ENCODE results near the gene PCP2. TPM values are rescaled to one million over a fixed set of nuclear protein-coding genes. Genes with fewer than 3 reads are reported as not detected.
"Not testable (repeated sequence)": the region's sequence is repeated elsewhere in the genome, so short reads cannot be mapped to it uniquely, and the experiment has no call there.

The PCP2 gene
- total RNA-seq, 4 donors from 2014 or later: 4.1 to 14.2 TPM; not detected in 2

DNA sequence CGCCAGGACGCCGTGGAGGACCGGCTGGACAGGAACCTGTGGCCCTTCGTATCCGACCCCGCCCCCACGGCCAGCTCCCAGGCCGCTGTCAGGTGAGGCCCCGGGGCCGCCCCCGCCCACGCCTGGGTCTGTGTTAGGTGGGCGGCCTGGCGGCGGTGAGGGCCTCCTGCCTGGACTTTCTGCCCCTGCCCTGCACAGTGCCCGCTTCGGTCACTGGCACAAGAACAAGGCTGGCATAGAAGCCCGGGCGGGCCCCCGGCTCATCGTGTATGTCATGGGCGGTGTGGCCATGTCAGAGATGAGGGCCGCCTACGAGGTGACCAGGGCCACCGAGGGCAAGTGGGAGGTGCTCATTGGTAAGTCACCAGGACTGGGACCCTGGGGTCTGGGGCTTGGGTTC, 13.6 kb upstream of the PCP2 start:
- TF ChIP-seq, protein P1, sequence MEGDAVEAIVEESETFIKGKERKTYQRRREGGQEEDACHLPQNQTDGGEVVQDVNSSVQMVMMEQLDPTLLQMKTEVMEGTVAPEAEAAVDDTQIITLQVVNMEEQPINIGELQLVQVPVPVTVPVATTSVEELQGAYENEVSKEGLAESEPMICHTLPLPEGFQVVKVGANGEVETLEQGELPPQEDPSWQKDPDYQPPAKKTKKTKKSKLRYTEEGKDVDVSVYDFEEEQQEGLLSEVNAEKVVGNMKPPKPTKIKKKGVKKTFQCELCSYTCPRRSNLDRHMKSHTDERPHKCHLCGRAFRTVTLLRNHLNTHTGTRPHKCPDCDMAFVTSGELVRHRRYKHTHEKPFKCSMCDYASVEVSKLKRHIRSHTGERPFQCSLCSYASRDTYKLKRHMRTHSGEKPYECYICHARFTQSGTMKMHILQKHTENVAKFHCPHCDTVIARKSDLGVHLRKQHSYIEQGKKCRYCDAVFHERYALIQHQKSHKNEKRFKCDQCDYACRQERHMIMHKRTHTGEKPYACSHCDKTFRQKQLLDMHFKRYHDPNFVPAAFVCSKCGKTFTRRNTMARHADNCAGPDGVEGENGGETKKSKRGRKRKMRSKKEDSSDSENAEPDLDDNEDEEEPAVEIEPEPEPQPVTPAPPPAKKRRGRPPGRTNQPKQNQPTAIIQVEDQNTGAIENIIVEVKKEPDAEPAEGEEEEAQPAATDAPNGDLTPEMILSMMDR (IDR thresholded peaks at IDR 0.05): no peak
- no peak for TF ChIP-seq POLR2A (IDR thresholded peaks at IDR 0.05)
- no peak for TF ChIP-seq EP300 (IDR thresholded peaks at IDR 0.05; ENCODE audit: low read depth)
- no peak for TF ChIP-seq POLR2AphosphoS5 (IDR thresholded peaks at IDR 0.05)
- intact Hi-C loops (cut with DNase I; ENCODE audit: low total_unique reads) (no loop called here), in situ Hi-C loops (cut with MboI; ENCODE audit: low pct_ligation_motif_present in 1 of 4, low pct_unique_long_range_greater_than_20kb in 1 of 4, low sequenced_read_pairs in 3 of 4) (no loop called here)
- Histone ChIP-seq H3K9me3 (no peaks in the 10 kb centered on the region), H3K27me3 (peaks cover 3% of the 10 kb centered on the region), H3K27ac (no peak overlapping the region), H3K4me1 (peaks cover 0 to 1% (median under 1%) of the 10 kb centered on the region in 4 donors), H3K4me3 (no peak overlapping the region), H3K36me3 (no peaks in the 10 kb centered on the region)
- 92% methylated on average over 25 of the region's 26 CpGs; no CpG with 5 or more reads in 1 of the 2 donors for WGBS, 2 donors (ENCODE audit: low coverage in 1 of 2)
- DNase-seq: no peak

DNA sequence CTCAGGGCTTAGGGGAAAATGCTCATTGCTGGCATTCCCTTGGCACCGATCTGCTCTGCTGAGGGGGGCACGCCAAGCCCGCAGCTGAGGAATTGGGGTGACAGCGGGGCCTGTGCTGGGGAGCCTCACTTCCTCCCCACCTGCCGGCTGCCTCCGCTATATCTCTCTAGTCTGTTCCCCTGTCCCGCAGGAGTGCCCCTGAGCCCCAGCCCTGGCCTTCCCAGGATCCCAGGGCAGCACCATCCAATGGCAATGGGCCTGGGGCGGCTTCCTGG, 12.8 kb upstream of the PCP2 start:
- TF ChIP-seq, protein P1 (IDR thresholded peaks at IDR 0.05): no peak
- no peak for TF ChIP-seq POLR2A (IDR thresholded peaks at IDR 0.05)
- TF ChIP-seq POLR2AphosphoS5 (IDR thresholded peaks at IDR 0.05): no peak
- no peak for TF ChIP-seq EP300 (IDR thresholded peaks at IDR 0.05; ENCODE audit: low read depth)
- Histone ChIP-seq H3K4me1 (no peaks in the 10 kb centered on the region), H3K27ac (no peak overlapping the region), H3K36me3 (no peaks in the 10 kb centered on the region), H3K27me3 (peaks cover 3% of the 10 kb centered on the region), H3K9me3 (no peaks in the 10 kb centered on the region), H3K4me3 (no peak overlapping the region)
- in situ Hi-C loops (cut with MboI; ENCODE audit: low pct_ligation_motif_present in 1 of 4, low pct_unique_long_range_greater_than_20kb in 1 of 4, low sequenced_read_pairs in 3 of 4) (no loop called here), intact Hi-C loops (cut with DNase I; ENCODE audit: low total_unique reads) (no loop called here)
- DNase-seq: no peak
- WGBS, 2 donors (ENCODE audit: low coverage in 1 of 2): 87% methylated on average over 5 of the region's 8 CpGs; no CpG with 5 or more reads in 1 of the 2 donors

DNA sequence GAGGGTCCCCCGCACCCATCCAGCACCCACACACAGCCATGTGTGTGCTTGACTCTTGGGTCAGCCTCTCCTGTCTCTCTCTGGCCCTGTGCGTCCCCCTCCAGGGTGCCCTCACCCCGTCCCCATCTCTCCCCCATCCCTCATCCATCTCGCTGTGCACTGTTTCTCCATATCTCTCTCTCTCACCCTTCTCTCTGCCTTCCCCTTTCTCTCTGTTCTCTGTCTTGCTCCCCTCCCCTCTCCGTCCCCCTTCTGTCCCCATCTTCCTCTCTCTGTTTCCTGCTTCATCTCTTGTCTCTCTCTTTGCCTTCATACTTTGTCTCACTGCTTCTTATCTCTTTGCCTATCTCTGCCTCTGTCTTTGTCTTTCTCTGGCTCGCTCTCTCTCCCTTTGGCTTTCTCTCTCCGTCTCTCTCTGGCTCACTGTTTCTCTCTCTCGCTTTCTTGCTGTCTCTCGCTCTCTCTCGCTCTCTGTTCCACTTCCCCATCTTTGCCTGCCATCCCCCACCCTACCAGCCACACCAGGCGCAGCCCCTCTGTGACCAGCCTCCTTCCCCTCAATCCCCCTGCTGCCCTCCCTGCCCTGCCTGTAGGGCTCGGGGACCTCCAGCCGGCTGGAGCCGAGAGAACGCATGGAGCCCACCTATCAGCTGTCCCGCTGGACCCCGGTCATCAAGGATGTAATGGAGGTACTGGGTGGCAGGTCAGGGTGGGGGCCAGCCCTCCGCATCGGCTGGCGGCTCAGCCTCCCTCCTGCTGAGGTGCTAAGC, 12.3 kb upstream of the PCP2 start:
- in situ Hi-C loops (cut with MboI; ENCODE audit: low pct_ligation_motif_present in 1 of 4, low pct_unique_long_range_greater_than_20kb in 1 of 4, low sequenced_read_pairs in 3 of 4) (no loop called here), intact Hi-C loops (cut with DNase I; ENCODE audit: low total_unique reads) (no loop called here)
- Histone ChIP-seq H3K27me3 (no peaks in the 10 kb centered on the region), H3K27ac (no peak overlapping the region), H3K9me3 (no peaks in the 10 kb centered on the region), H3K4me3 (no peak overlapping the region), H3K36me3 (no peaks in the 10 kb centered on the region), H3K4me1 (no peaks in the 10 kb centered on the region)
- TF ChIP-seq POLR2AphosphoS5 (IDR thresholded peaks at IDR 0.05) (no peak), POLR2A (IDR thresholded peaks at IDR 0.05) (no peak), EP300 (IDR thresholded peaks at IDR 0.05; ENCODE audit: low read depth) (no peak)
- TF ChIP-seq, protein P1 (IDR thresholded peaks at IDR 0.05): no peak
- 62 to 81% methylated on average over 15 to 20 of the region's 20 CpGs for WGBS, 2 donors (ENCODE audit: low coverage in 1 of 2)
- DNase-seq: no peak

DNA sequence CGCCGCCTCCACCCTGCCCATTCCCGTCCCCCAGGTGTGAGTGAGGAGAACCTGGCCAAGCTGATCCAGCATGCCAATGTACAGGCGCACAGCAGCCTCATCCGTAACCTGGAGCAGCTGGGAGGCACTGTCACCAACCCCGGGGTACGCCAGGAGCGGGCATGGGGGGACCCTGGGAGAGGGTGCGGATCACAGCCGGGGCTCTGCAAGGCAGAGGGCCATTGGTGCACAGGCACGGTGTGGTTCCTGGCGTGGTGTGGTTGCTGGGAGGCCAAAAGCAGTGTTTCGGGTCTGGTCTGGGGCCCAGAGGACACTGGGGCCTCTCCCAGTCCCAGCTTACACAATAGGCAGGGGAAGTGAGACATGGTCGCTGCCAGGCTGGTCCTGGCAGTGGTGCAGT, 11.6 kb upstream of the PCP2 start:
- Histone ChIP-seq H3K27ac (no peak overlapping the region), H3K4me3 (no peak overlapping the region), H3K4me1 (no peaks in the 10 kb centered on the region), H3K9me3 (no peaks in the 10 kb centered on the region), H3K36me3 (no peaks in the 10 kb centered on the region), H3K27me3 (no peaks in the 10 kb centered on the region)
- WGBS, 2 donors (ENCODE audit: low coverage in 1 of 2): 90 to 91% methylated on average over 7 to 13 of the region's 14 CpGs
- TF ChIP-seq POLR2AphosphoS5 (IDR thresholded peaks at IDR 0.05): peak in 1 of 3 donors; percentile 5
- no peak for TF ChIP-seq POLR2A (IDR thresholded peaks at IDR 0.05)
- in situ Hi-C loops (cut with MboI; ENCODE audit: low pct_ligation_motif_present in 1 of 4, low pct_unique_long_range_greater_than_20kb in 1 of 4, low sequenced_read_pairs in 3 of 4) (no loop called here), intact Hi-C loops (cut with DNase I; ENCODE audit: low total_unique reads) (no loop called here)
- no peak for DNase-seq

DNA sequence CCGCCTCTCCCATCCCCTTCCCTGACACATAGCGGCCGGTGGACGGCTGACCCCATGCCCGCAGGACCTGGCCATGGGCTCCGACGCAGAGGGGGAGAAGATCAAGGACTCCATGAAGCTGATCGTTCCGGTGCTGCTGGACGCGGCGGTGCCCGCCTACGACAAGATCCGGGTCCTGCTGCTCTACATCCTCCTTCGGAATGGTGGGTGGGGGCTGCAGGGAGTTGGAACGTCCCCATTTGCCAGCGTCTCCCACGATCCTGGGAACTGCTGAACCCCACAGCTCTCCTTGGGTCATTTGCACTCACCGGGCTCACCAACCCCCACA, 11.0 kb upstream of the PCP2 start:
- no peaks in the 10 kb centered on the region for H3K27me3 ChIP-seq
- H3K27ac ChIP-seq: no peak overlapping the region
- in situ Hi-C loops (cut with MboI; ENCODE audit: low pct_ligation_motif_present in 1 of 4, low pct_unique_long_range_greater_than_20kb in 1 of 4, low sequenced_read_pairs in 3 of 4): no loop called here
- 96% methylated on average over 19 of the region's 20 CpGs; no CpG with 5 or more reads in 1 of the 2 donors for WGBS, 2 donors (ENCODE audit: low coverage in 1 of 2)
- H3K36me3 ChIP-seq: no peaks in the 10 kb centered on the region
- no peaks in the 10 kb centered on the region for H3K4me1 ChIP-seq
- H3K9me3 ChIP-seq: no peaks in the 10 kb centered on the region
- intact Hi-C loops (cut with DNase I; ENCODE audit: low total_unique reads): no loop called here
- no peak overlapping the region for H3K4me3 ChIP-seq
- DNase-seq: no peak
- TF ChIP-seq, protein P1 (IDR thresholded peaks at IDR 0.05): no peak
- TF ChIP-seq POLR2AphosphoS5 (IDR thresholded peaks at IDR 0.05): no peak
- TF ChIP-seq EP300 (IDR thresholded peaks at IDR 0.05; ENCODE audit: low read depth): no peak
- TF ChIP-seq POLR2A (IDR thresholded peaks at IDR 0.05): no peak

DNA sequence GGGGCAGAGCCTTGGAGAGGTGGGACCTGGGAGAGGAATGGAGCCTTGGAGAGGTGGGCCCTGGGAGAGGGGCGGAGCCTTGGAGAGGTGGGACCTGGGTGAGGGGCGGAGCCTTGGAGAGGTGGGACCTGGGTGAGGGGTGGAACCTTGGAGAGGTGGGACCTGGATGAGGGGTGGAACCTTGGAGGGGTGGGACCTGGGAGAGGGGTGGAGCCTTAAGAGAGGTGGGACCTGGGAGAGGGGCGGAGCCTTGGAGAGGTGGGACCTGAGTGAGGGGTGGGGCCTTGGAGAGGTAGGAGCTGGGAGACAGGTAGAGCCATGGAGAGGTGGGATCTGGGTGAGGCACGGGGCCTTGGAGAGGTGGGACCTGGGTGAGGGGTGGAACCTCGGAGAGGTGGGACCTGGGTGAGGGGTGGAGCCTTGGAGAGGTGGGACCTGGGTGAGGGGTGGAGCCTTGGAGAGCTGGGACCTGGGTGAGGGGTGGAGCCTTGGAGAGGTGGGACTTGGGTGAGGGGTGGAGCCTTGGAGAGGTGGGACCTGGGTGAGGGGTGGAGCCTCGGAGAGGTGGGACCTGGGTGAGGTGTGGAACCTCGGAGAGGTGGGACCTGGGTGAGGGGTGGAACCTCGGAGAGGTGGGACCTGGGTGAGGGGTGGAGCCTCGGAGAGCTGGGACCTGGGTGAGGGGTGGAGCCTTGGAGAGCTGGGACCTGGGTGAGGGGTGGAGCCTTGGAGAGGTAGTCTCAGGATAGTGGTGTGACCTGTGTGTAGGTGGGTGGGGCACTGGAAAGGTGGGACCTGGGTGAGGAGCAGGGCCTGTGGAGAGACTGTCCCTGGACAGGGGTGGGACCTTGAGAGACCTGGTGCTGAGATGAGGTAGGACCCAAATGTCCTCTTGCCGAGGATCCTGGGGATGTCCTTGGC, 10.4 kb upstream of the PCP2 start:
- in situ Hi-C loops (cut with MboI; ENCODE audit: low pct_ligation_motif_present in 1 of 4, low pct_unique_long_range_greater_than_20kb in 1 of 4, low sequenced_read_pairs in 3 of 4); H3K27me3 ChIP-seq; H3K36me3 ChIP-seq; H3K4me1 ChIP-seq; H3K4me3 ChIP-seq; intact Hi-C loops (cut with DNase I; ENCODE audit: low total_unique reads); H3K9me3 ChIP-seq; H3K27ac ChIP-seq: not testable (repeated sequence)
- DNase-seq: peak; percentile 37
- WGBS, 2 donors (ENCODE audit: low coverage in 1 of 2): 31 to 59% methylated on average over 6 to 10 of the region's 10 CpGs

Measured in transverse colon (tissue), 4 donors.